Cardiac muscle cell (in vitro differentiated cells and primary cell): ENCODE measurements around the gene UTP15. TPM values are rescaled to one million over a fixed set of nuclear protein-coding genes. Genes with fewer than 3 reads are reported as not detected.

Experiments used
- DNase-seq, 2 donors: peaks; one replicate each; pipeline versions ENCODE4 v3.0.0 to v3.0.0-alpha.2; 2010 to 2017; ENCODE audit warnings: low read depth in 1 of 2, low spot score in 1 of 2
- H3K27ac ChIP-seq: fragments of 200-600 bp; sonication (generic); 2 replicates; pipeline ENCODE4 v1.5.1; 2016
- H3K27me3 ChIP-seq: fragments of 200-600 bp; sonication (generic); 2 replicates; pipeline ENCODE4 v1.6.0; 2016; ENCODE audit warnings: control low read depth
- H3K36me3 ChIP-seq: fragments of 200-600 bp; sonication (generic); 2 replicates; pipeline ENCODE4 v1.5.1; 2016; ENCODE audit warnings: control low read depth
- H3K4me1 ChIP-seq: fragments of 200-600 bp; sonication (generic); 2 replicates; pipeline ENCODE4 v1.8.1; 2017; ENCODE audit warnings: low read depth, mild to moderate bottlenecking, mixed run types
- H3K4me3 ChIP-seq: fragments of 200-600 bp; sonication (generic); 2 replicates; pipeline ENCODE4 v1.5.1; 2016; ENCODE audit warnings: mild to moderate bottlenecking
- H3K9me3 ChIP-seq: fragments of 200-600 bp; sonication (generic); 2 replicates; pipeline ENCODE4 v1.5.1; 2017; ENCODE audit warnings: low read depth, mild to moderate bottlenecking, control low read depth
- polyA plus RNA-seq: library from polyadenylated mRNA; unstranded; fragments of >200 nt; fragmentation: Nextera tagmentation; extraction: Ambion mirVana; gene quantifications from 2 replicates; pipeline ENCODE4 v1.2.1, GENCODE V29; 2016
- total RNA-seq: library from RNA; depleted of rRNA; stranded (reverse); fragments of >200 nt; gene quantifications from 2 replicates; pipeline ENCODE4 v1.2.3, GENCODE V29; 2016
- TF ChIP-seq, protein P1 (sequence below): IDR thresholded peaks from 2 replicates; pipeline ENCODE4 v1.5.1; 2012; ENCODE audit warnings: low read depth, mild to moderate bottlenecking, low read length

Gene UTP15
- total and polyA plus RNA-seq, 2 experiments from 2014 or later, result 8.1 to 14.8 TPM

DNA sequence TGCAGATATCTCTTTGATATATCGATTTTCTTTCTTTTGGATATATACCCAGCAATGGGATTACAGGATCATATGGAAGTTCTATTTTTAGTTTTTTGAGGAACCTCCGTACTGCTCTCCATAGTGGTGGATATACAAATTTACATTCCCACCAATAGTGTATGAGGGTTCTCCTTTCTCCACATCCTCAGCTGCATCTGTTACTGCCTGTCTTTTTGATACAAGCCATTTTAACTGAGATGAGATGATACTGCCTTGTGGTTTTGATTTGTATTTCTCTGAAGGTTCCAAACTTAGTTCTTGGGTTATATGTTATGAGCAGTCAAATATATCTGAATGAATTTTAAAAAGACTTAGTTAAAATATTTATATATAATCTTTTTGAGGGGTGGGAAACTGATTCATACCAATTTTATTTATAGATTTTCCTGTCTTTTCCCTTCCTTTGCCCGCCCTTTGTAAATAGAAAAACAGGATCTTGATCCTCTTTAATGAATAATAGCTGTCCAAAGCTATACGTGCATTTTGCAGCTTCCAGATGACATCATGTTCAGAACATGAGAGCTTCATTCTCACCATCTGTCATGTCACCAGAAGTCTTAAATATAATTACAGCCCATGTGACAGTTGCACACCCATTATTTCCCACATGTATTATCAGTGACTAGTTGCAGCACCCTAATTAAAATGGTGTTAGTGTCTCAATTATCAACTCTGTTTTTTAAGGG, 54.2 kb downstream of the UTP15 start:
- Histone ChIP-seq H3K36me3 (no peaks in the 10 kb centered on the region), H3K27me3 (peaks cover 81% of the 10 kb centered on the region), H3K27ac (no peak overlapping the region), H3K9me3 (no peaks in the 10 kb centered on the region), H3K4me1 (no peaks in the 10 kb centered on the region), H3K4me3 (no peak overlapping the region)
- no peak for DNase-seq
- TF ChIP-seq, protein P1, sequence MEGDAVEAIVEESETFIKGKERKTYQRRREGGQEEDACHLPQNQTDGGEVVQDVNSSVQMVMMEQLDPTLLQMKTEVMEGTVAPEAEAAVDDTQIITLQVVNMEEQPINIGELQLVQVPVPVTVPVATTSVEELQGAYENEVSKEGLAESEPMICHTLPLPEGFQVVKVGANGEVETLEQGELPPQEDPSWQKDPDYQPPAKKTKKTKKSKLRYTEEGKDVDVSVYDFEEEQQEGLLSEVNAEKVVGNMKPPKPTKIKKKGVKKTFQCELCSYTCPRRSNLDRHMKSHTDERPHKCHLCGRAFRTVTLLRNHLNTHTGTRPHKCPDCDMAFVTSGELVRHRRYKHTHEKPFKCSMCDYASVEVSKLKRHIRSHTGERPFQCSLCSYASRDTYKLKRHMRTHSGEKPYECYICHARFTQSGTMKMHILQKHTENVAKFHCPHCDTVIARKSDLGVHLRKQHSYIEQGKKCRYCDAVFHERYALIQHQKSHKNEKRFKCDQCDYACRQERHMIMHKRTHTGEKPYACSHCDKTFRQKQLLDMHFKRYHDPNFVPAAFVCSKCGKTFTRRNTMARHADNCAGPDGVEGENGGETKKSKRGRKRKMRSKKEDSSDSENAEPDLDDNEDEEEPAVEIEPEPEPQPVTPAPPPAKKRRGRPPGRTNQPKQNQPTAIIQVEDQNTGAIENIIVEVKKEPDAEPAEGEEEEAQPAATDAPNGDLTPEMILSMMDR, result no peak

DNA sequence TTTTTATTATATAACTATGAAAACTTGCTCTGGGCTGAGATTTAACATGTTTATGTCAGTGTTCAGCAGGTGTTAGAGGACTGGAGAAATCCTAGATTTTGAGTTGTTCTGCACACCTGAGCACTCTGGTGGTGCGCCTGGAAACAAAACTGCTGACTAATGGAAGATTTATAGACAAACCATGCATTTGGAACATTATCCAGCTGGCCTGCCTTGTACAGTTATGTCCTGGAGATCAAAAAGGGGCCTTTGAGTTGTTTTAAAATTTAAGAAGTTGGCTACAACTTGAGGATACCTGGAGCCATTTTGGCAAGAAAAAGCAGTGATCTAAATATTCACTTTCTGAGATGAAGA, 54.8 kb downstream of the UTP15 start:
- no peaks in the 10 kb centered on the region for H3K36me3 ChIP-seq
- no peak overlapping the region for H3K4me3 ChIP-seq
- DNase-seq, result no peak
- H3K4me1 ChIP-seq, result peaks cover under 1% of the 10 kb centered on the region
- H3K27me3 ChIP-seq, result peaks cover 81% of the 10 kb centered on the region
- no peaks in the 10 kb centered on the region for H3K9me3 ChIP-seq
- TF ChIP-seq, protein P1, result no peak
- no peak overlapping the region for H3K27ac ChIP-seq

DNA sequence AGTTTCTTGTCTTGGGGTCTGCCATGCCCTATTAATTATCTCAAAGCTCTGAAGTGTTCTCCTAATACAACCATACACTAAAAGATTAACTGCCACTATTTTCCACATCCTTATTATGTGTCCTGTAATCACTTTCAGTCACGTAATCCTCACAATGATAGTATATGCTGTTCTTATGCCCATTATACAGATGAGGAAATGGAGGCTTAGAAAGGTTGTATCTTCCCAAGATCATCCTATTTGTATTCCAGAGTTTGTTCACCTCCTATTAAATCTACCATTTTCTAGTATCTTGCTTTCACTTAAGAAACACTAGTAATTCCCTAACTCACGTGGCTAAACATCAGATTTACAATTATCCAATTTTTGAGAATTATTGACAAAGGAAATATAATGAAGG, 57.5 kb downstream of the UTP15 start:
- Histone ChIP-seq H3K4me3 (no peak overlapping the region), H3K4me1 (peaks cover 4% of the 10 kb centered on the region), H3K9me3 (no peaks in the 10 kb centered on the region), H3K36me3 (no peaks in the 10 kb centered on the region), H3K27ac (no peak overlapping the region), H3K27me3 (peaks cover 96% of the 10 kb centered on the region)
- TF ChIP-seq, protein P1, result no peak
- no peak for DNase-seq

DNA sequence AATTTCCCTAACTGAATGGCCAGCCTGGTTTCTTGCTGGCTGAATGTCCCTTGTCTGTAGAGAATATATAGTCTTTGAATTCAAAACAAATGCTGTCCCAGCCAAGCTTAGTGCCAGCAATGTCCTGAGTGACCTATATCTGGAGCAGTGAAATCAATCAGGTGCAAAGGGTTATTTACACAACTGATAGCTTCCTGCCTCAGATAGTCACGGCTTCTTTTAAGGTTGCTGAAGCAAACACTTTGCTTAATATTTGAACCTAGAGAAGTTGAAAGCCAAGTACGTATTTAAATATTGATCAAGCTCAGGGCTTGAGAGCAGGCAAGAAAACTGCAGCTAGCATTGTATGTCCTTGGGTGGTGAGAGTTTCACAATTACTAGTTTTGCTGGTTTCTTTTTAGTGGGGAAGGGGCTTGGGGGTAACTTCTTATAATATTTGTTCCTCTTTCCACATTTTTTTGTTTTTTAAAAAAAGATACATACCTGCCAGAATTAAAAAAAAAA, 58.4 kb downstream of the UTP15 start:
- H3K4me3 ChIP-seq, result no peak overlapping the region
- H3K9me3 ChIP-seq, result no peaks in the 10 kb centered on the region
- H3K36me3 ChIP-seq, result no peaks in the 10 kb centered on the region
- TF ChIP-seq, protein P1, result no peak
- peaks cover 97% of the 10 kb centered on the region for H3K27me3 ChIP-seq
- DNase-seq, result no peak
- no peak overlapping the region for H3K27ac ChIP-seq
- H3K4me1 ChIP-seq, result peaks cover 4% of the 10 kb centered on the region

DNA sequence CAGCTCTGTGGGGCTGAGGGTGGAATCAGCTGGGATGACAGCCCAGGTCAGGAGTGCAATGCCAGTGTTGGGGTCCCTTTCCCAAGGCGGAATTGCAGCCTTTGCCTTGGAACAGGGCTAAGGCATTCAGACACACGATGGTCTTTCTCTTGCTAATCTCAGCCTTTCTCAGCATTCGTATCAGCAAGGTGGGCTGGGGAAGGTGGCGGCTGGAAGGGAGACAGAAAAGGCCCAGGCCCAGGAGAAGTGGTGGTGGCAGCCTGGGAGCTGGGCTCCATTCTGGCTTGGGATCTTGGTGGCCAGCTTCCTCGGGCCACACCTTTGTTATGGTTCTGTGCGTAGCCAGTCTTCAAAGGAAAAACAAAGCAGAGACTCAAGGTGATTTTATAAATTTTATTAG, 59.3 kb downstream of the UTP15 start:
- Histone ChIP-seq H3K4me1 (peaks cover 4% of the 10 kb centered on the region), H3K27ac (no peak overlapping the region), H3K36me3 (no peaks in the 10 kb centered on the region), H3K27me3 (peaks cover 97% of the 10 kb centered on the region), H3K9me3 (no peaks in the 10 kb centered on the region), H3K4me3 (no peak overlapping the region)
- no peak for DNase-seq
- TF ChIP-seq, protein P1, result no peak
